ENCODE measurements around the gene SCN1A.
"Not testable (repeated sequence)": the region's sequence is repeated elsewhere in the genome, so short reads cannot be mapped to it uniquely, and the experiment has no call there.

The SCN1A gene

GRCh38 chr2:166148500-166149400 lies 20.9 kb upstream of the SCN1A start:
- no peak for DNase-seq (ENCODE audit: low read depth)
- TF ChIP-seq CTCF (IDR thresholded peaks at IDR 0.05; ENCODE audit: control insufficient read depth, extremely low read depth, insufficient read depth) = no peak
- H3K4me3 ChIP-seq (ENCODE audit: low read depth, low read length) = no peak overlapping the region

GRCh38 chr2:166147883-166148282 lies 20.1 kb upstream of the SCN1A start:
- DNase-seq (ENCODE audit: low read depth) = no peak
- no peak overlapping the region for H3K4me3 ChIP-seq (ENCODE audit: low read depth, low read length)
- TF ChIP-seq CTCF (IDR thresholded peaks at IDR 0.05; ENCODE audit: control insufficient read depth, extremely low read depth, insufficient read depth) = no peak

- no peak for DNase-seq (ENCODE audit: low read depth)
- no peak overlapping the region for H3K4me3 ChIP-seq (ENCODE audit: low read depth, low read length)
- TF ChIP-seq CTCF (IDR thresholded peaks at IDR 0.05; ENCODE audit: control insufficient read depth, extremely low read depth, insufficient read depth) = no peak
Measured at GRCh38 chr2:166144071-166144470, 16.3 kb upstream of the SCN1A start.

GRCh38 chr2:166140932-166141331 lies 13.1 kb upstream of the SCN1A start:
- no peak for TF ChIP-seq CTCF (IDR thresholded peaks at IDR 0.05; ENCODE audit: control insufficient read depth, extremely low read depth, insufficient read depth)
- DNase-seq (ENCODE audit: low read depth) = no peak
- no peak overlapping the region for H3K4me3 ChIP-seq (ENCODE audit: low read depth, low read length)

GRCh38 chr2:166140475-166140874 lies 12.7 kb upstream of the SCN1A start:
- no peak for TF ChIP-seq CTCF (IDR thresholded peaks at IDR 0.05; ENCODE audit: control insufficient read depth, extremely low read depth, insufficient read depth)
- no peak for DNase-seq (ENCODE audit: low read depth)
- no peak overlapping the region for H3K4me3 ChIP-seq (ENCODE audit: low read depth, low read length)

GRCh38 chr2:166139479-166139878 lies 11.7 kb upstream of the SCN1A start:
- H3K4me3 ChIP-seq (ENCODE audit: low read depth, low read length); DNase-seq (ENCODE audit: low read depth): not testable (repeated sequence)

GRCh38 chr2:166138667-166139066 lies 10.8 kb upstream of the SCN1A start:
- no peak for TF ChIP-seq CTCF (IDR thresholded peaks at IDR 0.05; ENCODE audit: control insufficient read depth, extremely low read depth, insufficient read depth)
- no peak overlapping the region for H3K4me3 ChIP-seq (ENCODE audit: low read depth, low read length)
- DNase-seq (ENCODE audit: low read depth) = no peak

Measured in LNCaP clone FGC (cell line).